GM18867 (cell line): ENCODE data around the gene GDAP1L1.

ENCODE experiments used
- ATAC-seq: cut with Tn5 transposase; IDR thresholded peaks from one replicate; pipeline ENCODE4 v1.9.1; 2021; ENCODE audit warnings: mild to moderate bottlenecking, moderate library complexity; ENCODE audit not compliant: unreplicated experiment

GDAP1L1 gene

DNA sequence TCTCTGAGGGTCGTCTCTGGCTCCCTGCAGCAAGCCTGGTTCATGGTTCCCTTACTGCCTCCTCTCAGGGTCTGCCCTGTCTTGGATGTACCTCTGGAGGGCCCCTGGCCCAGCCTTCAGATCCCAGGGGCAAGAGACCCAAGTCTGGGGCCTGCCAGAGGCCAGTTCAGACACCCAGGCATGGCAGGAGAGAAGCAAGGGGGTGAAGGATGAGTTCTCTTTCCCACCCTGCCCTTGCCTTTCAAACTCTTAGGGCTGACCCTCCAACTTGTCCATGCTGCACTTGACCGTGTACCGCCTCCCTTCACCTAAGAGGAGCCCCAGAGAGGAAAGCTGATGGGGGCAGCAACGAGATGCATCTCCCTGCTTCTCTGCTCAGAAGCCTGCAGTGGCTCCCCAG, 4.2 kb downstream of the GDAP1L1 start:
- no peak for ATAC-seq

DNA sequence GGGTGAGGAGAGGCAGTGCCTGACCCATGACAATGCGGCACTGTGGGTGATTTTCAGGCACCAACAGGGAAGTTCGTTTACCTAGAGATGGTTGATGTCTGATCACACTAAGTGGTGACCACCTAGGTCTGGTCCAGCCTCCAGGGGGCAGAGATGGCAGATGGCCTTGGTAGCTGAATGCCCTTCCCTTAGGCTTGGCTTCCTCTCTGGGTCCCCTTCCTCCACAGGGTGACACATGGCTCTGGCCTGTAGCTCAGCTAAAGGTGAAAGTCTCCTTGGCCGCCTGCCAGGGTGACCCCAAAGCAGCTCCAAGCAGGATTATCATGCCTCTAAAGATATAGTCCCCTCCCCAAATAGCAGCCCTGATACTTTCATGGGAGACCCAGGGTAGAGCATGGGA, 6.4 kb downstream of the GDAP1L1 start:
- ATAC-seq, result no peak

- ATAC-seq, result no peak
Observed at GRCh38 chr20:44254073-44254472, 7.0 kb downstream of the GDAP1L1 start.

- no peak for ATAC-seq
Observed at GRCh38 chr20:44255942-44256341, 8.8 kb downstream of the GDAP1L1 start.

- no peak for ATAC-seq
Observed at GRCh38 chr20:44256961-44257360, 9.9 kb downstream of the GDAP1L1 start.

- no peak for ATAC-seq
Observed at GRCh38 chr20:44258226-44258890, 11.2 kb downstream of the GDAP1L1 start.

GRCh38 chr20:44264287-44264686, 17.2 kb downstream of the GDAP1L1 start:
- ATAC-seq, result no peak

- no peak for ATAC-seq
Observed at GRCh38 chr20:44268802-44269201, 21.7 kb downstream of the GDAP1L1 start.

DNA sequence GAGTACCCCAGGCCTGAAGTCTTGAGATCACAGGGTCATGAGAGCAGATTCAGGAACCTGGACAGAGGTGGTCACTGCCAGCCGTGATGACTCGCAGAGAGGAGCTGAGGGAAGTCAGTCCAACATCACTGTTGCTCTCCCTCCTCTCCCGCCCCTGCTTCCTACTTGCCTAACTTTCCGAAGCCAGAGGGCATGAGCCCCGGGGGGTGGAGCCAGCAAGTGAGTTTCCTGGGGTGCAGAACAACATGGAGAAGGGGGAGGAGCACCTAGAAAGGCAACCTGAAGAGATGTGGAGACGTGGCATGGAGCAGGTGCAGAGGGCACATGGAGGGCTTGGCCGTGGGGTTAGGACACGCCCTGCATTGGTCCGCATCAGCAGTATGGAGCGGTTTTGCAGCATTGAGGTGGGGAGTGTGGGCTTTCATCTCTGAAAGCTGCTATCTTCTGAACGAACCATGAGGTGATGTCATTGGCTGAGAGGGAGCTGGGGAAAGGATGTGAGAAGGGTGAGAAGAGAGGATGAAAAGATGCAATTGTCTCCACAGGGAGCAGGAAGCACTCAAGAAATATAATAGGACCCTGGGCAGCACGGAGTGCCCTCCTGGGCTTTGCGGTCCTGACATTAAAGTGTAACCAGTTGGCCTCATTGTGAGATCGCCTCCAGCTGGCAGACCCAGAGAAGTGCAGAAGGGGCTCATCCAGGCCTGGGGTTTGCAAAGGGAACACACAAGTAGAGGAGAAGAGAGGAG, 25.0 kb downstream of the GDAP1L1 start:
- ATAC-seq, result no peak

DNA sequence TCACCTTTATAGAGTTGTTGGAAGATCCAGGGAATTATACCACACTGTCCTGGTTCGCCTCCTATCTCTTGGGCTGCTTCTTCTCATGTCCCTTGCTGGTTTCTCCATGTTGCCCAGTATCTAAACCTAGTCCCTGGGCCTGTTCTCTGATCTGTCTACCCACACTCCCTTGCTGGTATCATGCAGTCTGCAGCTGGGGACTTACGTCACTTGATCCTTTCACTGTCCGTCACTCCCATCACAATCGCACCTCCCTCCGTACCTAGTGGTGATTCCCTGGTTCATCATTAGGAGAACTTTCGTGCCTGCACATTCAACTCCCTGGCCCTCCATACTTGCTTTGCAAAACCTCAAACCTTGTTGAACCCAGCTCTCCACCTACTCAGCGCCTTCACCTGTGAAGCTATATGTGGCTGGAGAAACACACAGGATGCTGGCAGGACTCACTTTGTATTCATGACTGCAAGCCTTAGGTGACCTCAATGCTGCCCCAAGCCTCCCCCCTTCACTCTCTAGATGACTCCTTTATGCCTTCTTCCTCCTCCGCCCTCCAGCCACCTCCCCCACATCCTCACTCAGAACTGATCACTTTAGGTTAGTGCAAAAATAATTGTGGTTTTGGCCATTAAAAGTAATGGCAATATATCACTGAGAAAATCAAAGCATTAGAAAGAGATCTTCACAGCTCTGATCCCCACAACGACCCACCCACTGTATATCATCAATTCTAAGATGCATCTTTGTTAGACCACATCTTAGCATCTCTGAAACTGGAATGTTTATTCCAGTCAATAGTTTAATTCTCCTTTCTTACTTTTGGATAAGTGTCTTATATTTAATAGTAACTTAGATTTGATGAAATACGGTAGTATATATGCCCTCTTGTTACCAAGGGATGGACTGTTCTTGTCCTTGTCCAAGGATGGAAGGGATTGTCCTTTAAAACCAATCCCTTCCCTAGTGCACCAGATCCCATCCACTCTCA, 26.4 kb downstream of the GDAP1L1 start:
- ATAC-seq, result peak; percentile 66

GRCh38 chr20:44274303-44275017, 27.4 kb downstream of the GDAP1L1 start:
- ATAC-seq, result no peak

DNA sequence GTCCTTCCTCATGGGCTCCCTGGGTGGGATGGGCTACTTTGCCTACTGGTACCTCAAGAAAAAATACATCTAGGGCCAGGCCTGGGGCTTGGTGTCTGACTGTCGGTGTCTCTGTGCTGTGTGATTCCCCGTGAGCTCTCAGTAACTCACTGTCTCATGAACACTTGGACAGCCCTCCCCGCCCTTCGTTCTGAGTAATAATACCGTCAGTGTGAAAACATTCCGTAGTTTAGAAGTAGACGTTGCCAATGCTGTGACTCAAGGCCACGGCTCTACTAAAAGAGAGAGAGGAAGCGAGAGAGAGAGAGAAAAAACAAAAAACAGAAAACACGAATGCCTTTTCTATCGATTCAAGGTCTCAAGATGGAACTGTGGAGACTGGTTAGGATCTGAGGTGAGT, 32.1 kb downstream of the GDAP1L1 start:
- no peak for ATAC-seq

- ATAC-seq, result no peak
Observed at GRCh38 chr20:44280387-44280786, 33.3 kb downstream of the GDAP1L1 start.

DNA sequence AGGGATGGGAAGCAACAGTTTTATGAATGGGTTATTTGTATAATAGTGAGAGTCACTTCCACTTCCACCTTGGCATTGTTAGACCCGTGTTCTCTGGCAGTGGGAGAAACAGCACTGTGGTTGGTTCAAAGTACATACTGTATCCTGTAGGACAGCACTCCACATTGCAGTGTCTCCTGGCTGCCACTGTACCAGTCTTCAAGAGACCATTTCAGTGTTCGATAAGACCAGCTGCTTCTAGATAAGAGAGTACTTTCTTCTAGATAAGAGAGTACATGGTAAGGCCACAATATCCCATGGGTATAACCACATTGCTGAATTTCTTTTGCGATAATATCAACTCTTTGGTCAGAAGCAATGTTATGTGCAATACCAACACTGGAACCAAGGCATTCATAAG, 35.1 kb downstream of the GDAP1L1 start:
- ATAC-seq, result no peak

DNA sequence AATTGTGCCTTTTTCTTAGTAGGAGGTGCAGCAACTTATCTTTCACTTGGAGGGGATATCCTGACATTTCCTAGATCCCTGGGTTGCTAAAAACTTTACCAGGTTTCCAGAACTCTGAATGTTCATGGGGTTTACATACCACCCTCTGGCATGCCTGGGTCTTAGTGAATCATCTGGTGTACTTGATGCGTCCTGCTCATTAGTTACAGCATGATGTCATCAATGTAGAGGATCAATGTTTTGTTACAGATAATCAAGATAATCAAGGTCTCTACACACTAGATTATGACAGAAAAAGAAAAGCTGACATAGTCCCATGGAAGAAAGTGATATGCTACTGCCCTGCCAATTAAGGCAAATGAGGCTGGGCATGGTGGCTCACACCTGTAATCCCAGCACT, 36.9 kb downstream of the GDAP1L1 start:
- no peak for ATAC-seq

- ATAC-seq, result no peak
Observed at GRCh38 chr20:44287272-44288097, 40.4 kb downstream of the GDAP1L1 start.

- no peak for ATAC-seq
Observed at GRCh38 chr20:44288252-44288651, 41.1 kb downstream of the GDAP1L1 start.

- no peak for ATAC-seq
Observed at GRCh38 chr20:44291754-44292153, 44.6 kb downstream of the GDAP1L1 start.

DNA sequence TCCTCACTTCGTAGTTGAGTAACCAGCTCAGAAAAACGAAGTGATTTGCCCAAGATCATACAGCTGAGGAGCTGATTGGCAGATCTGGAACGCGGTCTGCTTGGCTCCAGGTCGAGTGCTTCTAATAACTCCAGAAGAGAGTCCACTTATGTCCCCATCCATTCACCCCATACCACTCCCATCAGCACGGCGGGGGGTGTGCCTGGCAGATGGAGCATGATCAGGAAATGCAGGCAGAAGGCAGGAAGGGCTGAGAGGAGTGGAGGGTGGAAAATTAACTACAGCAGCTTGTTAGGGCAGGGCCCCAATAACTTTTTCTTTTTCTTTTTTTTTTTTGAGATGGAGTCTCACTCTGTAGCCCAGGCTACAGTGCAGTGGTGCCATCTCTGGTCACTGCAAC, 48.9 kb downstream of the GDAP1L1 start:
- ATAC-seq, result no peak

DNA sequence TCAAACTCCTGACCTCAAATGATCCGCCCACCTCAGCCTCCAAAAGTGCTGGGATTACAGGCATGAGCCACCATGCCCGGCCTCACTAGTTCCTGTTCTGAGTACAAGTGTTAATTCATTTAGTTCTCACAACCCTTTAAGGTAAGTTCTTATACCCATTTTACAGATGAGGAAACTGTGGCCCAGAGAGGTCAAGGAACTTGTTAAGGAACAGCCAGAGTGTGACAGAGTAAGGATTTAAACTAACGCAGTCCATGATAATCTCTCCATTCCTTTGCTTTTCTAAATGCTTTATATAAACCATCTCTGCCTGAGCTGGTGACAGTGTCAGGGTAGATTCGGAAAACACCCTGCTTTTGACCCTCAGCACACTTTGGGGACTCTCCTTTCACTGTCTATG, 50.6 kb downstream of the GDAP1L1 start:
- no peak for ATAC-seq
